HepG2 (cell line): Measurements from ENCODE around the gene MED25. TPM values are rescaled to one million over a fixed set of nuclear protein-coding genes. Genes with fewer than 3 reads are reported as not detected.

Experiments
- CCDC6 ChIP-seq: sonication (generic); formaldehyde crosslinking; IDR thresholded peaks from 2 replicates; pipeline ENCODE4 v1.8.1; 2022; ENCODE audit warnings: mild to moderate bottlenecking, missing genetic modification reagents, moderate library complexity
- HDAC6 ChIP-seq: fragments of 200-600 bp; sonication (generic); IDR thresholded peaks from 2 replicates; pipeline ENCODE4 v1.7.0; 2017; ENCODE audit warnings: mild to moderate bottlenecking, antibody characterized with exemption, low read length, low read depth
- HOXD1 ChIP-seq: sonication (generic); formaldehyde crosslinking; IDR thresholded peaks from 2 replicates; pipeline ENCODE4 v1.5.0; 2020; ENCODE audit warnings: missing genetic modification reagents
- KAT7 ChIP-seq: IDR thresholded peaks from 2 replicates; pipeline ENCODE4 v1.6.1; 2018; ENCODE audit warnings: borderline replicate concordance, missing compliant biosample characterization
- REL ChIP-seq: sonication (generic); formaldehyde crosslinking; conservative IDR thresholded peaks from 2 replicates; pipeline ENCODE4 v1.8.0; 2022; ENCODE audit warnings: mild to moderate bottlenecking, missing genetic modification reagents, moderate library complexity
- SAP130 ChIP-seq: IDR thresholded peaks from 2 replicates; pipeline ENCODE4 v1.6.1; 2016; ENCODE audit warnings: low read depth
- SIX1 ChIP-seq: sonication (generic); formaldehyde crosslinking; IDR thresholded peaks from 2 replicates; pipeline ENCODE4 v1.4.0; 2020; ENCODE audit warnings: missing genetic modification reagents, borderline replicate concordance
- TCF7L2 ChIP-seq: IDR thresholded peaks from 2 replicates; pipeline ENCODE4 v1.6.1; 2011; ENCODE audit warnings: mild to moderate bottlenecking, low read depth, low read length, moderate library complexity
- ZFP36 ChIP-seq: fragments of 150-350 bp; IDR thresholded peaks from 2 replicates; pipeline ENCODE4 v1.6.1; 2018; ENCODE audit warnings: borderline replicate concordance, low read length, low read depth; ENCODE audit not compliant: partially characterized antibody
- ZNF253 ChIP-seq: sonication (generic); formaldehyde crosslinking; IDR thresholded peaks from 2 replicates; pipeline ENCODE4 v1.8.0; 2022; ENCODE audit warnings: mild to moderate bottlenecking, missing genetic modification reagents, borderline replicate concordance
- ZNF30 ChIP-seq: sonication (generic); formaldehyde crosslinking; IDR thresholded peaks from 2 replicates; pipeline ENCODE4 v1.5.0; 2020; ENCODE audit warnings: mild to moderate bottlenecking, missing genetic modification reagents
- ZNF326 ChIP-seq: sonication (generic); formaldehyde crosslinking; IDR thresholded peaks from 2 replicates; pipeline ENCODE4 v1.4.0; 2020; ENCODE audit warnings: missing genetic modification reagents, borderline replicate concordance
- polyA plus RNA-seq, 8 experiments: library from polyadenylated mRNA; depleted of rRNA in 3 of 8; stranded (reverse) in 7 of 8; unstranded in 1 of 8; fragments of >200 nt; fragmentation: Illumina TruSeq in 4 of 8; extraction: Trizol in 4 of 8; gene quantifications; 2 replicates each; pipeline versions ENCODE4 v1.2.1 to v1.2.3, GENCODE V29; 2011 to 2016; ENCODE audit warnings: low read depth in 4 of 8, missing spikeins in 1 of 8, mixed read lengths in 1 of 8; ENCODE audit not compliant: insufficient read depth in 1 of 8
- total RNA-seq, 5 experiments: library from RNA; depleted of rRNA; stranded (reverse); fragments of >200 nt; fragmentation: Illumina TruSeq; extraction: Trizol; gene quantifications; 2 replicates each; pipeline ENCODE4 v1.2.3, GENCODE V29; 2016; ENCODE audit warnings: low read depth in 1 of 5
- TF ChIP-seq, protein P1 (sequence below): sonication (generic); formaldehyde crosslinking; IDR thresholded peaks from 2 replicates; pipeline ENCODE4 v1.5.0; 2020; ENCODE audit warnings: mild to moderate bottlenecking, missing genetic modification reagents
- TF ChIP-seq, protein P2 (sequence below): sonication (generic); formaldehyde crosslinking; IDR thresholded peaks from 2 replicates; pipeline ENCODE4 v1.4.0; 2020; ENCODE audit warnings: missing genetic modification reagents
- TF ChIP-seq, protein P3 (sequence below): sonication (generic); formaldehyde crosslinking; IDR thresholded peaks from 2 replicates; pipeline ENCODE4 v1.4.0; 2020; ENCODE audit warnings: low read depth, mild to moderate bottlenecking, missing genetic modification reagents
- TF ChIP-seq, protein P4 (sequence below): IDR thresholded peaks from 2 replicates; pipeline ENCODE4 v1.6.1; 2016; ENCODE audit warnings: missing genetic modification reagents, missing compliant biosample characterization
- TF ChIP-seq, protein P5 (sequence below): sonication (generic); formaldehyde crosslinking; IDR thresholded peaks from 2 replicates; pipeline ENCODE4 v1.5.0; 2020; ENCODE audit warnings: missing genetic modification reagents, mild to moderate bottlenecking, borderline replicate concordance
- TF ChIP-seq, protein P6 (sequence below): sonication (generic); formaldehyde crosslinking; IDR thresholded peaks from 2 replicates; pipeline ENCODE4 v1.4.0; 2020; ENCODE audit warnings: missing genetic modification reagents

MED25 gene
- total and polyA plus RNA-seq, 2 of the 13 experiments (the other 11 are each of a cell fraction or from before 2014, with no cell fraction given) = 11.1 to 15.1 TPM

DNA sequence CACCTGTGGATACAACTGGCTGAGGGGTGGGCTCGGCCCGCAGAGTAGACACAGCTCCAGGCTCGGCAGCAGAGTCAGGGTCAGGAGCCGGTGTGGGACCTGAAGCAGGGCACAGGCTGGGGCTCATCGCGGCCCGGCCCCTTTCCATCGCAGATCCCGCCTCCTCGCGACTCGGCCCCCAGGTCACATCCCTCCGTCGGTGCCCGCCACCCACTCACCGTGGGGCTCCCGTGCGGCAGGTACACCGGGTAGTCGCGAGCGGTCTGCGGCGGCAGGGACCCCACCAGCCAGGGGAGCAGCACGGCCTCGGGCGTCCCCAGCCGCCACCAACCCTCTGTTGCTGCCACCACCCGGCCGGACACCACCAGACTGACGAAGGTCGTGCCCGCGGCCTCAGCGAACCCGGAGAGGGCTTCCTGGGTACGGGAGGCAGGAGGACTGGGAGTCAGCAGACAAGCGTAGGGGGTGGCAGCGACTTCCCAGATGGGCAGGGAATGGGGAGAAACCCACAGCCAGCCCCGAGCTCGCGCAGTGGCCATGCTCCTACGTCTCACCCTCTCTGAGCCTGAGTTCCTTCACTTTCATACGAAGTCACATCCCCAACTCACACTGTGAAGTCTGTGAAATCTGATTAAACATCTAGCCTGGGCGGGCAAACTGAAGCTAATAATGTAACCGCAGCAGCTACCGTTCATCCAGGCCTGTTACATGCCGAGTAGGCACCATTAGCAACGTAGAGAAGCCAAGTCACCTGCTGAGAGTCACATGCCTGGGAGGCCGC lies 8.7 kb upstream of the MED25 start (continued):
- TF ChIP-seq, protein P1, sequence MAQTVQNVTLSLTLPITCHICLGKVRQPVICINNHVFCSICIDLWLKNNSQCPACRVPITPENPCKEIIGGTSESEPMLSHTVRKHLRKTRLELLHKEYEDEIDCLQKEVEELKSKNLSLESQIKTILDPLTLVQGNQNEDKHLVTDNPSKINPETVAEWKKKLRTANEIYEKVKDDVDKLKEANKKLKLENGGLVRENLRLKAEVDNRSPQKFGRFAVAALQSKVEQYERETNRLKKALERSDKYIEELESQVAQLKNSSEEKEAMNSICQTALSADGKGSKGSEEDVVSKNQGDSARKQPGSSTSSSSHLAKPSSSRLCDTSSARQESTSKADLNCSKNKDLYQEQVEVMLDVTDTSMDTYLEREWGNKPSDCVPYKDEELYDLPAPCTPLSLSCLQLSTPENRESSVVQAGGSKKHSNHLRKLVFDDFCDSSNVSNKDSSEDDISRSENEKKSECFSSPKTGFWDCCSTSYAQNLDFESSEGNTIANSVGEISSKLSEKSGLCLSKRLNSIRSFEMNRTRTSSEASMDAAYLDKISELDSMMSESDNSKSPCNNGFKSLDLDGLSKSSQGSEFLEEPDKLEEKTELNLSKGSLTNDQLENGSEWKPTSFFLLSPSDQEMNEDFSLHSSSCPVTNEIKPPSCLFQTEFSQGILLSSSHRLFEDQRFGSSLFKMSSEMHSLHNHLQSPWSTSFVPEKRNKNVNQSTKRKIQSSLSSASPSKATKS (CRISPR knock-in tag) = no peak
- TF ChIP-seq KAT7 (0 out of 2 replicates have a peak, but pooled peaks have one; percentile 51), ZNF326 (CRISPR knock-in tag) (no peak), SIX1 (CRISPR knock-in tag) (no peak), TCF7L2 (no peak), ZNF30 (CRISPR knock-in tag) (no peak), HDAC6 (no peak), CCDC6 (CRISPR knock-in tag) (no peak), SAP130 (no peak), ZNF253 (CRISPR knock-in tag) (no peak), HOXD1 (CRISPR knock-in tag) (no peak), ZFP36 (no peak), REL (no peak)
- TF ChIP-seq, protein P2, sequence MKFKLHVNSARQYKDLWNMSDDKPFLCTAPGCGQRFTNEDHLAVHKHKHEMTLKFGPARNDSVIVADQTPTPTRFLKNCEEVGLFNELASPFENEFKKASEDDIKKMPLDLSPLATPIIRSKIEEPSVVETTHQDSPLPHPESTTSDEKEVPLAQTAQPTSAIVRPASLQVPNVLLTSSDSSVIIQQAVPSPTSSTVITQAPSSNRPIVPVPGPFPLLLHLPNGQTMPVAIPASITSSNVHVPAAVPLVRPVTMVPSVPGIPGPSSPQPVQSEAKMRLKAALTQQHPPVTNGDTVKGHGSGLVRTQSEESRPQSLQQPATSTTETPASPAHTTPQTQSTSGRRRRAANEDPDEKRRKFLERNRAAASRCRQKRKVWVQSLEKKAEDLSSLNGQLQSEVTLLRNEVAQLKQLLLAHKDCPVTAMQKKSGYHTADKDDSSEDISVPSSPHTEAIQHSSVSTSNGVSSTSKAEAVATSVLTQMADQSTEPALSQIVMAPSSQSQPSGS (CRISPR knock-in tag) = no peak
- TF ChIP-seq, protein P3, sequence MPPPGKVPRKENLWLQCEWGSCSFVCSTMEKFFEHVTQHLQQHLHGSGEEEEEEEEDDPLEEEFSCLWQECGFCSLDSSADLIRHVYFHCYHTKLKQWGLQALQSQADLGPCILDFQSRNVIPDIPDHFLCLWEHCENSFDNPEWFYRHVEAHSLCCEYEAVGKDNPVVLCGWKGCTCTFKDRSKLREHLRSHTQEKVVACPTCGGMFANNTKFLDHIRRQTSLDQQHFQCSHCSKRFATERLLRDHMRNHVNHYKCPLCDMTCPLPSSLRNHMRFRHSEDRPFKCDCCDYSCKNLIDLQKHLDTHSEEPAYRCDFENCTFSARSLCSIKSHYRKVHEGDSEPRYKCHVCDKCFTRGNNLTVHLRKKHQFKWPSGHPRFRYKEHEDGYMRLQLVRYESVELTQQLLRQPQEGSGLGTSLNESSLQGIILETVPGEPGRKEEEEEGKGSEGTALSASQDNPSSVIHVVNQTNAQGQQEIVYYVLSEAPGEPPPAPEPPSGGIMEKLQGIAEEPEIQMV = no peak
- TF ChIP-seq, protein P4, sequence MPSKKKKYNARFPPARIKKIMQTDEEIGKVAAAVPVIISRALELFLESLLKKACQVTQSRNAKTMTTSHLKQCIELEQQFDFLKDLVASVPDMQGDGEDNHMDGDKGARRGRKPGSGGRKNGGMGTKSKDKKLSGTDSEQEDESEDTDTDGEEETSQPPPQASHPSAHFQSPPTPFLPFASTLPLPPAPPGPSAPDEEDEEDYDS (CRISPR knock-in tag) = 0 out of 2 replicates have a peak, but pooled peaks have one; percentile 10
- TF ChIP-seq, protein P5, sequence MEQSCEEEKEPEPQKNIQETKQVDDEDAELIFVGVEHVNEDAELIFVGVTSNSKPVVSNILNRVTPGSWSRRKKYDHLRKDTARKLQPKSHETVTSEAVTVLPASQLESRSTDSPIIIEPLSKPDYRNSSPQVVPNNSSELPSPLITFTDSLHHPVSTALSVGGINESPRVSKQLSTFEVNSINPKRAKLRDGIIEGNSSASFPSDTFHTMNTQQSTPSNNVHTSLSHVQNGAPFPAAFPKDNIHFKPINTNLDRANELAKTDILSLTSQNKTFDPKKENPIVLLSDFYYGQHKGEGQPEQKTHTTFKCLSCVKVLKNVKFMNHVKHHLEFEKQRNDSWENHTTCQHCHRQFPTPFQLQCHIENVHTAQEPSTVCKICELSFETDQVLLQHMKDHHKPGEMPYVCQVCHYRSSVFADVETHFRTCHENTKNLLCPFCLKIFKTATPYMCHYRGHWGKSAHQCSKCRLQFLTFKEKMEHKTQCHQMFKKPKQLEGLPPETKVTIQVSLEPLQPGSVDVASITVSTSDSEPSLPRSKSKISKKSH (CRISPR knock-in tag) = no peak
- TF ChIP-seq, protein P6, sequence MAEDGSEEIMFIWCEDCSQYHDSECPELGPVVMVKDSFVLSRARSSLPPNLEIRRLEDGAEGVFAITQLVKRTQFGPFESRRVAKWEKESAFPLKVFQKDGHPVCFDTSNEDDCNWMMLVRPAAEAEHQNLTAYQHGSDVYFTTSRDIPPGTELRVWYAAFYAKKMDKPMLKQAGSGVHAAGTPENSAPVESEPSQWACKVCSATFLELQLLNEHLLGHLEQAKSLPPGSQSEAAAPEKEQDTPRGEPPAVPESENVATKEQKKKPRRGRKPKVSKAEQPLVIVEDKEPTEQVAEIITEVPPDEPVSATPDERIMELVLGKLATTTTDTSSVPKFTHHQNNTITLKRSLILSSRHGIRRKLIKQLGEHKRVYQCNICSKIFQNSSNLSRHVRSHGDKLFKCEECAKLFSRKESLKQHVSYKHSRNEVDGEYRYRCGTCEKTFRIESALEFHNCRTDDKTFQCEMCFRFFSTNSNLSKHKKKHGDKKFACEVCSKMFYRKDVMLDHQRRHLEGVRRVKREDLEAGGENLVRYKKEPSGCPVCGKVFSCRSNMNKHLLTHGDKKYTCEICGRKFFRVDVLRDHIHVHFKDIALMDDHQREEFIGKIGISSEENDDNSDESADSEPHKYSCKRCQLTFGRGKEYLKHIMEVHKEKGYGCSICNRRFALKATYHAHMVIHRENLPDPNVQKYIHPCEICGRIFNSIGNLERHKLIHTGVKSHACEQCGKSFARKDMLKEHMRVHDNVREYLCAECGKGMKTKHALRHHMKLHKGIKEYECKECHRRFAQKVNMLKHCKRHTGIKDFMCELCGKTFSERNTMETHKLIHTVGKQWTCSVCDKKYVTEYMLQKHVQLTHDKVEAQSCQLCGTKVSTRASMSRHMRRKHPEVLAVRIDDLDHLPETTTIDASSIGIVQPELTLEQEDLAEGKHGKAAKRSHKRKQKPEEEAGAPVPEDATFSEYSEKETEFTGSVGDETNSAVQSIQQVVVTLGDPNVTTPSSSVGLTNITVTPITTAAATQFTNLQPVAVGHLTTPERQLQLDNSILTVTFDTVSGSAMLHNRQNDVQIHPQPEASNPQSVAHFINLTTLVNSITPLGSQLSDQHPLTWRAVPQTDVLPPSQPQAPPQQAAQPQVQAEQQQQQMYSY = no peak
